NCI-H2196 treated with DMSO at 0.1 percent for 48 hours (cell line): Measurements from ENCODE around the gene UBFD1.
"Not testable (repeated sequence)": the region's sequence is repeated elsewhere in the genome, so short reads cannot be mapped to it uniquely, and the experiment has no call there.

Experiments used
- DNase-seq: peaks from one replicate; lab custom pipeline; 2025; ENCODE audit not compliant: unreplicated experiment; lab: John Stamatoyannopoulos, UW

UBFD1 gene

GRCh38 chr16:23607726-23608125, 50.2 kb downstream of the UBFD1 start:
- DNase-seq: no peak

GRCh38 chr16:23608194-23608593, 50.7 kb downstream of the UBFD1 start:
- no peak for DNase-seq

GRCh38 chr16:23609929-23610328, 52.4 kb downstream of the UBFD1 start:
- no peak for DNase-seq

GRCh38 chr16:23610905-23611304, 53.4 kb downstream of the UBFD1 start:
- DNase-seq: not testable (repeated sequence)

- DNase-seq: no peak
Observed at GRCh38 chr16:23611936-23612335, 54.4 kb downstream of the UBFD1 start.

GRCh38 chr16:23615805-23616204, 58.3 kb downstream of the UBFD1 start:
- DNase-seq: no peak
